GM12878 (cell line): ENCODE results near the gene FBRSL1. TPM values are rescaled to one million over a fixed set of nuclear protein-coding genes. Genes with fewer than 3 reads are reported as not detected.

ENCODE experiments used
- ATAC-seq: fragments of 200-7000 bp; cut with Tn5 transposase; 3 replicates; pipeline ENCODE4 v1.9.1; 2020; ENCODE audit warnings: mild to moderate bottlenecking, moderate library complexity
- BruUV-seq: library from RNA; stranded (reverse); fragments of 400-500 nt; replicated peaks from 2 replicates; lab custom pipeline; 2021; lab: Mats Ljungman, UMichigan
- CTCF ChIA-PET: fragments of 300-600 bp; sonication (Branson Sonifier 250); formaldehyde crosslinking; extraction: SDS; loops from one replicate; lab custom pipeline; 2021; ENCODE audit warnings: inconsistent platforms; lab: Yijun Ruan, JAX
- POLR2A ChIA-PET: fragments of 350-600 bp; formaldehyde crosslinking; extraction: SDS; loops from one replicate; lab custom pipeline; 2021; ENCODE audit warnings: inconsistent platforms; lab: Charles Lee
- RAD21 ChIA-PET: fragments of 300-600 bp; sonication (Branson Sonifier 250); formaldehyde crosslinking; loops from one replicate; lab custom pipeline; 2023; ENCODE audit warnings: antibody characterized with exemption; ENCODE audit not compliant: unreplicated experiment; lab: Charles Lee
- SMC1A ChIA-PET: fragments of 300-600 bp; sonication (Branson Sonifier 250); formaldehyde crosslinking; loops from one replicate; lab custom pipeline; 2023; ENCODE audit not compliant: unreplicated experiment, uncharacterized antibody; lab: Charles Lee
- DNase-seq: peaks from one replicate; pipeline ENCODE4 v3.0.0-alpha.2; 2011; ENCODE audit warnings: low read depth, low spot score
- FAIRE-seq: peaks from 3 replicates; lab custom pipeline; 2011; peaks lifted over from hg19 to GRCh38; lab: Jason Lieb, UNC
- H2AFZ ChIP-seq: 2 replicates; pipeline ENCODE4 v1.6.0; 2011; ENCODE audit warnings: low read depth, low read length, control low read depth; ENCODE audit not compliant: control insufficient read depth
- H3K27ac ChIP-seq: 2 replicates; pipeline ENCODE4 v1.5.1; 2011; ENCODE audit warnings: control low read depth; ENCODE audit not compliant: control insufficient read depth, insufficient read depth
- H3K27me3 ChIP-seq, 2 experiments: replicated peaks in 1 of 2; 2 replicates each; pipeline versions ENCODE4 v1.6.0 to v1.6.1; 2011; ENCODE audit warnings: low read length in 1 of 2; ENCODE audit not compliant: control insufficient read depth in 2 of 2, insufficient read depth in 2 of 2
- H3K36me3 ChIP-seq, 2 experiments: 2 replicates each; pipeline ENCODE4 v1.5.1; 2011; ENCODE audit warnings: low read length in 1 of 2; ENCODE audit not compliant: control insufficient read depth in 2 of 2, insufficient read depth in 2 of 2
- H3K4me1 ChIP-seq: 2 replicates; pipeline ENCODE4 v1.6.1; 2011; ENCODE audit warnings: mild to moderate bottlenecking, low read length, moderate library complexity, mixed read lengths; ENCODE audit not compliant: control insufficient read depth, insufficient read depth
- H3K4me2 ChIP-seq: 2 replicates; pipeline ENCODE4 v1.6.0; 2011; ENCODE audit warnings: control low read depth; ENCODE audit not compliant: control insufficient read depth, insufficient read depth
- H3K4me3 ChIP-seq: fragments of 200-600 bp; sonication (generic); 2 replicates; pipeline ENCODE4 v1.5.1; 2016
- H3K79me2 ChIP-seq: 2 replicates; pipeline ENCODE4 v1.6.0; 2011; ENCODE audit warnings: low read length; ENCODE audit not compliant: control insufficient read depth, insufficient read depth
- H3K9ac ChIP-seq: 2 replicates; pipeline ENCODE4 v1.8.0; 2011; ENCODE audit warnings: low read length, control low read depth, mixed read lengths; ENCODE audit not compliant: control insufficient read depth, insufficient read depth
- H3K9me3 ChIP-seq: replicated peaks from 3 replicates; pipeline ENCODE4 v1.5.1; 2011; ENCODE audit warnings: mild to moderate bottlenecking, low read length; ENCODE audit not compliant: control insufficient read depth, insufficient read depth
- H4K20me1 ChIP-seq: 2 replicates; pipeline ENCODE4 v1.6.0; 2011; ENCODE audit not compliant: control insufficient read depth, insufficient read depth
- ASH2L ChIP-seq: fragments of 300-600, 200-600 bp; sonication (generic); IDR thresholded peaks from 2 replicates; pipeline ENCODE4 v1.6.1; 2017; ENCODE audit warnings: low read depth, mild to moderate bottlenecking, borderline replicate concordance
- BRCA1 ChIP-seq: IDR thresholded peaks from 2 replicates; pipeline ENCODE4 v1.6.1; 2011; ENCODE audit warnings: low read depth, low read length, improper control_type of control experiment
- CBFB ChIP-seq: IDR thresholded peaks from 2 replicates; pipeline ENCODE4 v1.6.1; 2016; ENCODE audit warnings: antibody characterized with exemption, low read depth
- FOXM1 ChIP-seq: IDR thresholded peaks from 2 replicates; pipeline ENCODE4 v1.6.1; 2012; ENCODE audit warnings: low read depth, mild to moderate bottlenecking, inconsistent platforms, low read length, moderate library complexity
- GABPA ChIP-seq: IDR thresholded peaks from 2 replicates; pipeline ENCODE4 v1.6.1; 2014; ENCODE audit warnings: antibody characterized with exemption, low read depth, mild to moderate bottlenecking, inconsistent platforms
- NFXL1 ChIP-seq: fragments of 450-650 bp; IDR thresholded peaks from 2 replicates; pipeline ENCODE4 v1.6.1; 2017; ENCODE audit warnings: antibody characterized with exemption, mild to moderate bottlenecking, borderline replicate concordance
- NR2C2 ChIP-seq: IDR thresholded peaks from 2 replicates; pipeline ENCODE4 v1.6.1; 2011; ENCODE audit warnings: borderline replicate concordance, low read depth; ENCODE audit not compliant: control insufficient read depth, insufficient read length
- POLR2A ChIP-seq: IDR thresholded peaks from 2 replicates; pipeline ENCODE4 v1.6.1; 2011; ENCODE audit warnings: low read depth, mild to moderate bottlenecking, low read length
- POLR2AphosphoS5 ChIP-seq: IDR thresholded peaks from 2 replicates; pipeline ENCODE4 v1.6.1; 2011; ENCODE audit warnings: mild to moderate bottlenecking, low read length, inconsistent platforms
- RAD21 ChIP-seq: IDR thresholded peaks from 2 replicates; pipeline ENCODE4 v1.6.1; 2011; ENCODE audit warnings: mild to moderate bottlenecking, low read depth, low read length, moderate library complexity; ENCODE audit not compliant: insufficient read depth
- STAT3 ChIP-seq: IDR thresholded peaks from 2 replicates; pipeline ENCODE4 v1.6.1; 2011; ENCODE audit warnings: low read depth, low read length, improper control_type of control experiment
- TCF3 ChIP-seq: IDR thresholded peaks from 2 replicates; pipeline ENCODE4 v1.6.1; 2012; ENCODE audit warnings: low read depth, mild to moderate bottlenecking, low read length, borderline replicate concordance; ENCODE audit not compliant: insufficient read depth
- USF1 ChIP-seq: IDR thresholded peaks from 2 replicates; pipeline ENCODE4 v1.6.1; 2011; ENCODE audit warnings: borderline replicate concordance, low read depth, mild to moderate bottlenecking, moderate library complexity, mixed read lengths, low read length; ENCODE audit not compliant: insufficient read depth; ENCODE audit errors: extremely low read length
- ZBTB11 ChIP-seq: fragments of 450-650 bp; formaldehyde crosslinking; IDR thresholded peaks from 2 replicates; pipeline ENCODE4 v1.5.0; 2022; ENCODE audit warnings: mild to moderate bottlenecking, missing genetic modification characterization
- ZBTB33 ChIP-seq: fragments of 450-650 bp; IDR thresholded peaks from 2 replicates; pipeline ENCODE4 v1.6.1; 2017; ENCODE audit warnings: mild to moderate bottlenecking
- ZNF207 ChIP-seq: fragments of 450-650 bp; IDR thresholded peaks from 2 replicates; pipeline ENCODE4 v1.6.1; 2014; ENCODE audit warnings: antibody characterized with exemption, mild to moderate bottlenecking, borderline replicate concordance
- ZNF274 ChIP-seq: IDR thresholded peaks from one replicate; pipeline ENCODE4 v1.8.0; 2011; ENCODE audit not compliant: insufficient read length, insufficient read depth
- WGBS: methylation state at CpG from one replicate; pipeline ENCODE4 v1.1.6; 2016; ENCODE audit warnings: low lambda C conversion rate; ENCODE audit not compliant: insufficient replicate concordance, insufficient coverage; ENCODE audit errors: missing lambda C conversion rate; 5-methylcytosine and 5-hydroxymethylcytosine counted together
- in situ Hi-C: fragments of 300-500 bp; cut with MboI; formaldehyde crosslinking; loops from 9 replicates; pipeline ENCODE4 v1.14.3; 2018; ENCODE audit warnings: mixed read lengths
- intact Hi-C: fragments of 100-400 bp; cut with micrococcal nuclease; formaldehyde crosslinking; loops from one replicate; pipeline ENCODE4 v1.14.2; 2022; ENCODE audit not compliant: unreplicated experiment
- polyA plus RNA-seq, 11 experiments: library from polyadenylated mRNA; depleted of rRNA in 4 of 11; unstranded in 6 of 11; stranded (reverse) in 5 of 11; fragments of >200 nt; fragmentation: Nextera tagmentation in 4 of 11; fragmentation: Illumina TruSeq in 1 of 11; extraction: Ambion mirVana in 4 of 11; extraction: Trizol in 1 of 11; gene quantifications; 1 replicate in 1 of 11; 2 replicates in 10 of 11; pipeline versions ENCODE4 v1.2.1 to v1.2.3, GENCODE V29; 2011 to 2016; ENCODE audit warnings: inconsistent platforms in 2 of 11, missing spikeins in 2 of 11, low read depth in 1 of 11
- total RNA-seq, 4 experiments: library from RNA; depleted of rRNA in 3 of 4; stranded (reverse); fragments of >200 nt in 3 of 4; fragmentation: Illumina TruSeq in 1 of 4; extraction: Trizol in 1 of 4; gene quantifications; 2 replicates each; pipeline versions ENCODE4 v1.2.1 to v1.2.3, GENCODE V29; 2013 to 2021
- TF ChIP-seq, protein P1 (sequence below): IDR thresholded peaks from 2 replicates; pipeline ENCODE4 v1.6.1; 2012; ENCODE audit warnings: low read length, inconsistent platforms

Gene FBRSL1
- total and polyA plus RNA-seq, 10 of the 15 experiments (the other 5 are each of a cell fraction or from before 2014, with no cell fraction given) = 0.19 to 55.1 (median 4.1) TPM

GRCh38 chr12:132534076-132534475, 44.1 kb downstream of the FBRSL1 start:
- no peaks in the 10 kb centered on the region for H3K4me1 ChIP-seq
- H3K27me3 ChIP-seq = no peaks in the 10 kb centered on the region
- no peak for DNase-seq
- ChIA-PET CTCF (no interaction called here), SMC1A (no interaction called here), RAD21 (no interaction called here), POLR2A (no interaction called here)
- H3K27ac ChIP-seq = no peak overlapping the region
- intact Hi-C loops (no loop called here), in situ Hi-C loops (no loop called here)
- no peak overlapping the region for H2AFZ ChIP-seq
- no peak overlapping the region for H3K4me3 ChIP-seq
- no TSS peak for BruUV-seq
- H3K4me2 ChIP-seq = no peak overlapping the region
- H3K9me3 ChIP-seq = no peaks in the 10 kb centered on the region; the same call in 2 of the 3 replicates
- H4K20me1 ChIP-seq = no peaks in the 10 kb centered on the region
- H3K36me3 ChIP-seq = no peaks in the 10 kb centered on the region
- H3K9ac ChIP-seq = no peak overlapping the region
- no peak for FAIRE-seq
- ATAC-seq = no peak
- WGBS = 96% methylated on average over 13 of the region's 13 CpGs
- H3K79me2 ChIP-seq = no peaks in the 10 kb centered on the region
- TF ChIP-seq CBFB (no peak), NR2C2 (no peak), RAD21 (no peak), BRCA1 (no peak), POLR2A (no peak), NFXL1 (no peak), STAT3 (no peak), ZNF207 (no peak), GABPA (no peak), ZBTB33 (no peak), ASH2L (no peak), ZBTB11 (CRISPR knock-in tag) (no peak), ZNF274 (no peak), TCF3 (no peak), POLR2AphosphoS5 (no peak), FOXM1 (no peak), USF1 (no peak)
- TF ChIP-seq, protein P1, sequence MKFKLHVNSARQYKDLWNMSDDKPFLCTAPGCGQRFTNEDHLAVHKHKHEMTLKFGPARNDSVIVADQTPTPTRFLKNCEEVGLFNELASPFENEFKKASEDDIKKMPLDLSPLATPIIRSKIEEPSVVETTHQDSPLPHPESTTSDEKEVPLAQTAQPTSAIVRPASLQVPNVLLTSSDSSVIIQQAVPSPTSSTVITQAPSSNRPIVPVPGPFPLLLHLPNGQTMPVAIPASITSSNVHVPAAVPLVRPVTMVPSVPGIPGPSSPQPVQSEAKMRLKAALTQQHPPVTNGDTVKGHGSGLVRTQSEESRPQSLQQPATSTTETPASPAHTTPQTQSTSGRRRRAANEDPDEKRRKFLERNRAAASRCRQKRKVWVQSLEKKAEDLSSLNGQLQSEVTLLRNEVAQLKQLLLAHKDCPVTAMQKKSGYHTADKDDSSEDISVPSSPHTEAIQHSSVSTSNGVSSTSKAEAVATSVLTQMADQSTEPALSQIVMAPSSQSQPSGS = no peak
